ENCODE data around the gene CACYBP.

The CACYBP gene

GRCh38 chr1:174969977-174970376, 29.8 kb upstream of the CACYBP start:
- in situ Hi-C loops (cut with HindIII; ENCODE audit: low pct_ligation_motif_present, low pct_unique_long_range_greater_than_20kb, low sequenced_read_pairs), result no loop called here
- no peak for DNase-seq

- in situ Hi-C loops (cut with HindIII; ENCODE audit: low pct_ligation_motif_present, low pct_unique_long_range_greater_than_20kb, low sequenced_read_pairs), result no loop called here
- no peak for DNase-seq
These were observed 28.3 kb upstream of the CACYBP start for GRCh38 chr1:174971466-174971865.

- in situ Hi-C loops (cut with HindIII; ENCODE audit: low pct_ligation_motif_present, low pct_unique_long_range_greater_than_20kb, low sequenced_read_pairs), result no loop called here
- no peak for DNase-seq
These were observed 27.8 kb upstream of the CACYBP start for GRCh38 chr1:174971902-174972301.

GRCh38 chr1:174974711-174975119, 25.0 kb upstream of the CACYBP start:
- in situ Hi-C loops (cut with HindIII; ENCODE audit: low pct_ligation_motif_present, low pct_unique_long_range_greater_than_20kb, low sequenced_read_pairs), result no loop called here

GRCh38 chr1:174975764-174976163, 24.0 kb upstream of the CACYBP start:
- DNase-seq, result no peak
- in situ Hi-C loops (cut with HindIII; ENCODE audit: low pct_ligation_motif_present, low pct_unique_long_range_greater_than_20kb, low sequenced_read_pairs), result no loop called here

More at GRCh38 chr1:174974711-174975119, 25.0 kb upstream of the CACYBP start:
- no peak for DNase-seq

- no peak for DNase-seq
- in situ Hi-C loops (cut with HindIII; ENCODE audit: low pct_ligation_motif_present, low pct_unique_long_range_greater_than_20kb, low sequenced_read_pairs), result no loop called here
These were observed 23.2 kb upstream of the CACYBP start for GRCh38 chr1:174976436-174977108.

GRCh38 chr1:174982971-174983689, 16.6 kb upstream of the CACYBP start:
- in situ Hi-C loops (cut with HindIII; ENCODE audit: low pct_ligation_motif_present, low pct_unique_long_range_greater_than_20kb, low sequenced_read_pairs), result loop anchor here (10.0 kb wide), 1 partner anchor 208 kb away; no protein-coding TSS in a partner anchor
- peak; percentile 66 for DNase-seq

GRCh38 chr1:174984952-174985351, 14.8 kb upstream of the CACYBP start:
- DNase-seq, result no peak
- in situ Hi-C loops (cut with HindIII; ENCODE audit: low pct_ligation_motif_present, low pct_unique_long_range_greater_than_20kb, low sequenced_read_pairs), result loop anchor here (10.0 kb wide), 1 partner anchor 210 kb away; no protein-coding TSS in a partner anchor

GRCh38 chr1:174988539-174988938, 11.2 kb upstream of the CACYBP start:
- in situ Hi-C loops (cut with HindIII; ENCODE audit: low pct_ligation_motif_present, low pct_unique_long_range_greater_than_20kb, low sequenced_read_pairs), result loop anchor here (10.0 kb wide), 1 partner anchor 214 kb away; no protein-coding TSS in a partner anchor
- DNase-seq, result no peak

GRCh38 chr1:174988986-174989385, 10.8 kb upstream of the CACYBP start:
- in situ Hi-C loops (cut with HindIII; ENCODE audit: low pct_ligation_motif_present, low pct_unique_long_range_greater_than_20kb, low sequenced_read_pairs), result loop anchor here (10.0 kb wide), 1 partner anchor 214 kb away; no protein-coding TSS in a partner anchor

GRCh38 chr1:174989536-174990220, 10.1 kb upstream of the CACYBP start:
- DNase-seq, result no peak
- in situ Hi-C loops (cut with HindIII; ENCODE audit: low pct_ligation_motif_present, low pct_unique_long_range_greater_than_20kb, low sequenced_read_pairs), result loop anchor here (10.0 kb wide), 1 partner anchor 215 kb away; no protein-coding TSS in a partner anchor

More at GRCh38 chr1:174988986-174989385, 10.8 kb upstream of the CACYBP start:
- no peak for DNase-seq

GRCh38 chr1:174990382-174990999, 9.3 kb upstream of the CACYBP start:
- in situ Hi-C loops (cut with HindIII; ENCODE audit: low pct_ligation_motif_present, low pct_unique_long_range_greater_than_20kb, low sequenced_read_pairs), result no loop called here
- peak; percentile 90 for DNase-seq

GRCh38 chr1:174991473-174991872, 8.3 kb upstream of the CACYBP start:
- no peak for DNase-seq
- in situ Hi-C loops (cut with HindIII; ENCODE audit: low pct_ligation_motif_present, low pct_unique_long_range_greater_than_20kb, low sequenced_read_pairs), result no loop called here

- DNase-seq, result no peak
- in situ Hi-C loops (cut with HindIII; ENCODE audit: low pct_ligation_motif_present, low pct_unique_long_range_greater_than_20kb, low sequenced_read_pairs), result no loop called here
These were observed 4.6 kb upstream of the CACYBP start for GRCh38 chr1:174995121-174995520.

GRCh38 chr1:174995916-174996315, 3.8 kb upstream of the CACYBP start:
- DNase-seq, result no peak
- in situ Hi-C loops (cut with HindIII; ENCODE audit: low pct_ligation_motif_present, low pct_unique_long_range_greater_than_20kb, low sequenced_read_pairs), result no loop called here

GRCh38 chr1:174996476-174996875, 3.3 kb upstream of the CACYBP start:
- in situ Hi-C loops (cut with HindIII; ENCODE audit: low pct_ligation_motif_present, low pct_unique_long_range_greater_than_20kb, low sequenced_read_pairs), result no loop called here
- DNase-seq, result no peak

GRCh38 chr1:174997041-174997440, 2.7 kb upstream of the CACYBP start:
- DNase-seq, result no peak
- in situ Hi-C loops (cut with HindIII; ENCODE audit: low pct_ligation_motif_present, low pct_unique_long_range_greater_than_20kb, low sequenced_read_pairs), result no loop called here

- in situ Hi-C loops (cut with HindIII; ENCODE audit: low pct_ligation_motif_present, low pct_unique_long_range_greater_than_20kb, low sequenced_read_pairs), result no loop called here
- peak; percentile 80 for DNase-seq
These were observed 1.1 kb upstream of the CACYBP start for GRCh38 chr1:174998569-174999215.
